Testis (tissue), 3 donors: ENCODE results near the gene GLUL. TPM values are rescaled to one million over a fixed set of nuclear protein-coding genes. Genes with fewer than 3 reads are reported as not detected.

Experiments used
- DNase-seq: peaks from one replicate; pipeline ENCODE4 v3.0.0-alpha.2; 2019
- H3K27ac ChIP-seq, 2 donors: fragments of 200-600 bp; sonication (generic); one replicate each; pipeline ENCODE4 v1.5.1; 2019
- H3K27me3 ChIP-seq: fragments of 200-600 bp; sonication (generic); one replicate; pipeline ENCODE4 v1.5.1; 2019
- H3K36me3 ChIP-seq: fragments of 200-600 bp; sonication (generic); one replicate; pipeline ENCODE4 v1.5.1; 2017; ENCODE audit warnings: low read depth; ENCODE audit errors: missing control alignments
- H3K4me1 ChIP-seq: fragments of 200-600 bp; sonication (generic); one replicate; pipeline ENCODE4 v1.5.1; 2019
- H3K4me3 ChIP-seq, 2 donors: fragments of 200-600 bp; sonication (generic); one replicate each; pipeline ENCODE4 v1.5.1; 2017 to 2019
- H3K9me3 ChIP-seq: fragments of 200-600 bp; sonication (generic); one replicate; pipeline ENCODE4 v1.5.1; 2017
- CTCF ChIP-seq, 3 experiments: fragments of 450-650 bp in 2 of 3; fragments of 200-600 bp in 1 of 3; sonication (generic) in 1 of 3; IDR thresholded peaks; one replicate each; pipeline ENCODE4 v1.5.1; 2016 to 2019; ENCODE audit warnings: antibody characterized with exemption in 3 of 3, mild to moderate bottlenecking in 2 of 3, moderate library complexity in 1 of 3
- POLR2A ChIP-seq: fragments of 450-650 bp; IDR thresholded peaks from one replicate; pipeline ENCODE4 v1.6.1; 2017; ENCODE audit warnings: antibody characterized with exemption, mild to moderate bottlenecking, moderate library complexity
- WGBS, 2 donors: methylation state at CpG; one replicate each; pipeline ENCODE4 v1.1.5; 2018; 5-methylcytosine and 5-hydroxymethylcytosine counted together
- intact Hi-C: fragments of 100-400 bp; cut with DNase I; formaldehyde crosslinking; loops from one replicate; pipeline ENCODE4 v1.15.1; 2023; ENCODE audit warnings: low total_unique reads
- polyA plus RNA-seq: library from polyadenylated mRNA; stranded (reverse); fragments of 350-450 nt; fragmentation: Illumina TruSeq; extraction: RNeasy Lipid Tissue Mini Kit (QIAGEN cat#74804); gene quantifications from one replicate; pipeline ENCODE4 v1.2.3, GENCODE V29; 2014; ENCODE audit warnings: low read depth, low replicate concordance; ENCODE audit not compliant: insufficient read depth
- total RNA-seq, 2 donors: library from RNA; depleted of rRNA; stranded (reverse); fragments of >200 nt; gene quantifications; one replicate each; pipeline ENCODE4 v1.2.3, GENCODE V29; 2016

The GLUL gene
- total and polyA plus RNA-seq, 3 donors from 2014 or later = 958 to 1,224 (median 1,066) TPM

- peaks cover 12% of the 10 kb centered on the region for H3K4me1 ChIP-seq
- H3K27ac ChIP-seq = no peak overlapping the region
- 61 to 71% methylated on average over 3 of the region's 3 CpGs for WGBS, 2 donors
- no peak for DNase-seq
- intact Hi-C loops = no loop called here
- H3K36me3 ChIP-seq = no peaks in the 10 kb centered on the region
- no peaks in the 10 kb centered on the region for H3K9me3 ChIP-seq
- no peaks in the 10 kb centered on the region for H3K27me3 ChIP-seq
- TF ChIP-seq CTCF (IDR thresholded peaks at IDR 0.05) = no peak
- TF ChIP-seq POLR2A = no peak
- no peak overlapping the region for H3K4me3 ChIP-seq
Measured at GRCh38 chr1:182370532-182370931, 21.1 kb downstream of the GLUL start.

GRCh38 chr1:182368903-182369302 is 22.7 kb downstream of the GLUL start:
- no peaks in the 10 kb centered on the region for H3K9me3 ChIP-seq
- intact Hi-C loops = no loop called here

GRCh38 chr1:182368358-182368757 is 23.2 kb downstream of the GLUL start:
- no peak overlapping the region for H3K4me3 ChIP-seq
- no peaks in the 10 kb centered on the region for H3K9me3 ChIP-seq
- H3K4me1 ChIP-seq = peaks cover 12% of the 10 kb centered on the region
- 41 to 50% methylated on average over 4 of the region's 4 CpGs for WGBS, 2 donors
- DNase-seq = no peak
- no peaks in the 10 kb centered on the region for H3K27me3 ChIP-seq
- H3K36me3 ChIP-seq = no peaks in the 10 kb centered on the region
- intact Hi-C loops = no loop called here
- H3K27ac ChIP-seq = peak overlapping the region in 1 of 2 donors; percentile 45
- TF ChIP-seq POLR2A = no peak
- no peak for TF ChIP-seq CTCF (IDR thresholded peaks at IDR 0.05)

More at GRCh38 chr1:182368903-182369302, 22.7 kb downstream of the GLUL start:
- 52 to 56% methylated on average over 4 of the region's 4 CpGs for WGBS, 2 donors
- H3K36me3 ChIP-seq = no peaks in the 10 kb centered on the region
- H3K27me3 ChIP-seq = no peaks in the 10 kb centered on the region
- TF ChIP-seq POLR2A = no peak
- no peak for TF ChIP-seq CTCF (IDR thresholded peaks at IDR 0.05)
- no peak overlapping the region for H3K4me3 ChIP-seq
- peaks cover 12% of the 10 kb centered on the region for H3K4me1 ChIP-seq
- no peak for DNase-seq
- H3K27ac ChIP-seq = peak overlapping the region in 1 of 2 donors; percentile 45

- Histone ChIP-seq H3K9me3 (no peaks in the 10 kb centered on the region), H3K27me3 (no peaks in the 10 kb centered on the region), H3K27ac (peak overlapping the region in 1 of 2 donors; percentile 45), H3K4me3 (no peak overlapping the region), H3K4me1 (peaks cover 12% of the 10 kb centered on the region), H3K36me3 (no peaks in the 10 kb centered on the region)
- TF ChIP-seq POLR2A = no peak
- TF ChIP-seq CTCF (IDR thresholded peaks at IDR 0.05) = no peak
- intact Hi-C loops = no loop called here
- 58 to 63% methylated on average over 2 of the region's 2 CpGs for WGBS, 2 donors
- DNase-seq = no peak
Measured at GRCh38 chr1:182367926-182368325, 23.7 kb downstream of the GLUL start.

GRCh38 chr1:182366596-182366995 is 25.0 kb downstream of the GLUL start:
- Histone ChIP-seq H3K36me3 (no peaks in the 10 kb centered on the region), H3K9me3 (no peaks in the 10 kb centered on the region), H3K27me3 (no peaks in the 10 kb centered on the region), H3K4me1 (peaks cover 12% of the 10 kb centered on the region), H3K27ac (no peak overlapping the region), H3K4me3 (no peak overlapping the region)
- intact Hi-C loops = no loop called here
- TF ChIP-seq POLR2A = no peak
- no peak for TF ChIP-seq CTCF (IDR thresholded peaks at IDR 0.05)
- no peak for DNase-seq
- 88 to 98% methylated on average over 2 of the region's 2 CpGs for WGBS, 2 donors
